ENCODE measurements around the gene SHROOM4.

The SHROOM4 gene

GRCh38 chrX:50813843-50814661 is at the start of gene SHROOM4:
Gene SHROOM4, minus strand, starts transcription at chrX:50814194. Its CDS starts 176 bp downstream, at chrX:50814018.
- DNase-seq: no peak

GRCh38 chrX:50863471-50863870 is 49.5 kb upstream of the SHROOM4 start:
- DNase-seq: no peak

- DNase-seq: no peak
Measured at GRCh38 chrX:50860518-50860917, 46.5 kb upstream of the SHROOM4 start.

- no peak for DNase-seq
Measured at GRCh38 chrX:50858548-50858947, 44.6 kb upstream of the SHROOM4 start.

GRCh38 chrX:50853399-50853798 is 39.4 kb upstream of the SHROOM4 start:
- no peak for DNase-seq

GRCh38 chrX:50852524-50852923 is 38.5 kb upstream of the SHROOM4 start:
- DNase-seq: no peak

- no peak for DNase-seq
Measured at GRCh38 chrX:50842221-50842620, 28.2 kb upstream of the SHROOM4 start.

- DNase-seq: no peak
Measured at GRCh38 chrX:50839730-50840129, 25.7 kb upstream of the SHROOM4 start.

GRCh38 chrX:50838820-50839600 is 25.0 kb upstream of the SHROOM4 start:
- no peak for DNase-seq

- DNase-seq: no peak
Measured at GRCh38 chrX:50827996-50828395, 14.0 kb upstream of the SHROOM4 start.

GRCh38 chrX:50825825-50826224 is 11.8 kb upstream of the SHROOM4 start:
- no peak for DNase-seq

GRCh38 chrX:50818986-50819385 is 5.0 kb upstream of the SHROOM4 start:
- no peak for DNase-seq

- no peak for DNase-seq
Measured at GRCh38 chrX:50815120-50815519, 1.1 kb upstream of the SHROOM4 start.

GRCh38 chrX:50814701-50815100 is 707 bp upstream of the SHROOM4 start:
- DNase-seq: no peak

GRCh38 chrX:50812995-50813842 is 775 bp downstream of the SHROOM4 start:
- DNase-seq: no peak

GRCh38 chrX:50805276-50805675 is 8.7 kb downstream of the SHROOM4 start:
- no peak for DNase-seq

- DNase-seq: no peak
Measured at GRCh38 chrX:50801135-50801534, 12.9 kb downstream of the SHROOM4 start.

- DNase-seq: no peak
Measured at GRCh38 chrX:50799531-50799961, 14.4 kb downstream of the SHROOM4 start.

- DNase-seq: no peak
Measured at GRCh38 chrX:50798783-50799182, 15.2 kb downstream of the SHROOM4 start.

- DNase-seq: no peak
Measured at GRCh38 chrX:50787099-50787498, 26.9 kb downstream of the SHROOM4 start.

- DNase-seq: no peak
Measured at GRCh38 chrX:50780144-50780543, 33.9 kb downstream of the SHROOM4 start.

- DNase-seq: no peak
Measured at GRCh38 chrX:50779694-50780093, 34.3 kb downstream of the SHROOM4 start.

GRCh38 chrX:50778272-50778671 is 35.7 kb downstream of the SHROOM4 start:
- DNase-seq: no peak

Data from CD4-positive, alpha-beta T cell treated with Interleukin-10 for 1 hour (primary cell).